Measurements from ENCODE around the gene DNAJB6.

The DNAJB6 gene

DNA sequence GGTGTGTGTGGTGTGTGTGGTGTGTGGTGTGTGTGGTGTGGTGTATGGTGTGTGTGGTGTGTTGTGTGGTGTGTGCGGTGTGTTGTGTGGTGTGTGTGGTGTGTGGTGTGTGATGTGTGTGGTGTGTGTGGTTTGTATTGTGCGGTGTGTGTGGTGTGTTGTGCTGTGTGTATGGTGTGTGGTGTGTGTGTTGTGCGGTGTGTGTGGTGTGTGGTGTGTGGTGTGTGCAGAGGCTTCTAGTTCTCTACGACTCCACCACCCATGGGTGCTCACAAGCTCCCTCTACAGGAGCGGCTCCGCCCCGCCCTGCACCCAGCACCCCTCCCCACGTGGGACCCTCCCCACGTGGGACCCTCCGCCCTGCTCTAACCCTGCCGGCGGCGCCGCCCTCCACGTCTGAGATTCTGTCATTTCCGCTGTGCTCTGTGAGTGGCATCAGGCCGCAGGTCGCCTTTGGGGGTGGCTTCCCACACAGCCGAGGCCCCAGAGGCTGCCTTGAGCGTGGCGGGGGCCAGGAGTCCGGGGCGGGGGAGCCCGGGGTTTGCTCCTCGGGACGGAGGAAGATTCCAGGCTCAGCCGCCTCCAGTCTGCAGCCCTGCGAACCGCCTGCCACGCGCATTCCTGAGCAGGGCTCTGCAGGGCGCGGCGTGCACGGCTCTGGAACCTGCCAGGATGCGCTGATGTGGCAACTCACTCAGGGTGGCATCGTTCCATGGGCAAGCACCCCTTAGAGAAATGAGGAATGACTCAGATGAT, 37.0 kb upstream of the DNAJB6 start:
- Histone ChIP-seq H3K9me3 (ENCODE audit: control insufficient read depth, low read length) (no peaks in the 10 kb centered on the region), H3K36me3 (ENCODE audit: control insufficient read depth, insufficient read depth, low read length) (no peaks in the 10 kb centered on the region), H3K4me1 (ENCODE audit: control insufficient read depth, insufficient read depth, low read length) (no peaks in the 10 kb centered on the region), H3K27ac (ENCODE audit: insufficient read depth, low read depth, low read length, poor library complexity, severe bottlenecking) (no peak overlapping the region), H3K27me3 (ENCODE audit: control insufficient read depth, insufficient read depth, low read length, poor library complexity, severe bottlenecking) (no peaks in the 10 kb centered on the region), H3K4me3 (ENCODE audit: insufficient read depth, low read depth, low read length) (no peak overlapping the region)
- 86 to 88% methylated on average over 37 of the region's 37 CpGs for WGBS, 2 experiments

GRCh38 chr7:157300369-157300825, 36.4 kb upstream of the DNAJB6 start:
- Histone ChIP-seq H3K27me3 (ENCODE audit: control insufficient read depth, insufficient read depth, low read length, poor library complexity, severe bottlenecking) (no peaks in the 10 kb centered on the region), H3K4me1 (ENCODE audit: control insufficient read depth, insufficient read depth, low read length) (no peaks in the 10 kb centered on the region), H3K36me3 (ENCODE audit: control insufficient read depth, insufficient read depth, low read length) (no peaks in the 10 kb centered on the region), H3K4me3 (ENCODE audit: insufficient read depth, low read depth, low read length) (no peak overlapping the region), H3K9me3 (ENCODE audit: control insufficient read depth, low read length) (no peaks in the 10 kb centered on the region), H3K27ac (ENCODE audit: insufficient read depth, low read depth, low read length, poor library complexity, severe bottlenecking) (no peak overlapping the region)
- WGBS, 2 experiments = 92% methylated on average over 29 of the region's 29 CpGs

GRCh38 chr7:157301610-157302120, 35.1 kb upstream of the DNAJB6 start:
- no peak overlapping the region for H3K27ac ChIP-seq (ENCODE audit: insufficient read depth, low read depth, low read length, poor library complexity, severe bottlenecking)
- no peak overlapping the region for H3K4me3 ChIP-seq (ENCODE audit: insufficient read depth, low read depth, low read length)
- H3K4me1 ChIP-seq (ENCODE audit: control insufficient read depth, insufficient read depth, low read length) = no peaks in the 10 kb centered on the region
- 93 to 94% methylated on average over 10 of the region's 10 CpGs for WGBS, 2 experiments
- H3K36me3 ChIP-seq (ENCODE audit: control insufficient read depth, insufficient read depth, low read length) = no peaks in the 10 kb centered on the region
- no peaks in the 10 kb centered on the region for H3K27me3 ChIP-seq (ENCODE audit: control insufficient read depth, insufficient read depth, low read length, poor library complexity, severe bottlenecking)
- no peaks in the 10 kb centered on the region for H3K9me3 ChIP-seq (ENCODE audit: control insufficient read depth, low read length)

DNA sequence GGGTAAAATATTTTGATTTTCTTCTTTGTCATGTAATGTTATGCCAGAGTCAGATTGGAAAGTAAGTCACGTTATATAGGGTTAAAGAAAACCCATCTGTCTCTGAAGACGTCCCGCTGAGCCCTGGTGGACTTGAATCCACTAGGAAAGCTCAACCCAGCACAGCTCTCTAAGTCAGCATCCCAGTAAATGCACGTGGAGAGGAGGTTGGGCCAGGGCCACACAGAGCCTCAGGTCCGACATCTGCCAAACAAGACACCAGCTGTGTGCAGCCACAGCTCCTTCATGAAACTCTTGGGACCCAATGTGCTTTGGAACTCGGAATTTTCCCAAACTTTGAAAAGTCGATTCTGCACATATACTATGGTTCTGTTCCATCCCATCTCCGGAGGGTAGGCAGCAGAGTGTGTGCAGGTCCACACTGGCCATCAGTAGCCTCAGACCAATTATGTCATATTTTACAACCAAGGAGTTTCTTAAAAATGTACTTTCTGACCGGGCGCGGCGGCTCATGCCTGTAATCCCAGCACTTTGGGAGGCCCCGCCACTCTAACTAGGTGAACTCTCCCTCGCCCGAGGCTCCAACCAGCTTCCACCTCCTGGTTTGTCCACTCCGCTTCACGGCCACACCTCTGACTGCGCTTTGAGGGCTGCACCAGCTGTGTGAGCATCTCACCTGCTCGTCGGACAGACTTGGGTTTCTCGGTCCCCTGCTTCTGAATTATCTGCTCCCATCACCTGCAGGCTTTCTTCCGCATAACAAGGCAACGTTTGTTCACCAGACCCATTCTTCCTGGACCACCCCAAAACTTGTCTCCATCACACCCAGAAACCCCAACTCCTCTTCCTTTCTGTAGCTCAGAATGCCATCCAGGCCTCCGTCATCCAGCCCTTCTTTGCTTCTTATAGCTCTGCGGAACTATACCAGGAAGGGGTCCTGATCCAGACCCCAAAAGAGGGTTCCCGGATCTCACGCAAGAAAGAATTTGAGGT, 29.7 kb upstream of the DNAJB6 start:
- 87% methylated on average over 27 of the region's 27 CpGs for WGBS, 2 experiments

DNA sequence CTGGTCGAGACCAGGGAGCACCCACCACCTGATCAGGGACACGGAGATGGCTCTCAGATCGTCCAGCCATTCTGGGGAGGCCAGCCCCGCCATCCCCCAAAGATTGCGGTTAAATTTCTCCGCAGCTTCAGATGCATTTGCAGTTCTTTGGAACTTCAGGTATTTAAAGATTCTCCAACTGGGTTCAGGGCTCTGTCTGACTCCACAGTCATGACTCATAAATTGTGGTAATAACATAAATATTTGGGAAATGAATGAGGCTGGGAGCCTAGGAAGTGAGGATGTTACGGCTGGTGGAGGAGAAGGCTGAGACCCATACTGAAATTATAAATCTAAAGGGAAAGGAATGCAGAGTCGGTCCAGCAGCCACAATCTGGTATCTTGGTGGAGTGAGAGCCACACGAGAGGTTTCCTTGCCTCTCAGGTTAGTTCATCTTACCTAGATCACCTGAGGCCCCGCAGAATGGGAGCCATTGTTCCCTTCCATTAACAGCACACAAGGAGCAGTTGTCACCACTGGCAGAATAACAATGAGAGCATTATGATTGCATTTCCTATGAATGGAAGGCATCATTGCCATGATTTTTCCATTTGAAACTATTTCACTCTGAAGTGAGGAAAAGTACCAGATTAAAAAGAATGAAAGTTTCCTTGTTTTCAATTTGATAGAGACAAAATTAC, 26.7 kb upstream of the DNAJB6 start:
- no peak overlapping the region for H3K4me3 ChIP-seq (ENCODE audit: insufficient read depth, low read depth, low read length)
- 48 to 56% methylated on average over 10 of the region's 10 CpGs for WGBS, 2 experiments
- H3K9me3 ChIP-seq (ENCODE audit: control insufficient read depth, low read length) = no peaks in the 10 kb centered on the region
- H3K27ac ChIP-seq (ENCODE audit: insufficient read depth, low read depth, low read length, poor library complexity, severe bottlenecking) = no peak overlapping the region
- H3K27me3 ChIP-seq (ENCODE audit: control insufficient read depth, insufficient read depth, low read length, poor library complexity, severe bottlenecking) = no peaks in the 10 kb centered on the region
- H3K4me1 ChIP-seq (ENCODE audit: control insufficient read depth, insufficient read depth, low read length) = no peaks in the 10 kb centered on the region
- H3K36me3 ChIP-seq (ENCODE audit: control insufficient read depth, insufficient read depth, low read length) = no peaks in the 10 kb centered on the region

More for the DNA sequence above, 29.7 kb upstream of the DNAJB6 start:
- Histone ChIP-seq H3K27me3 (ENCODE audit: control insufficient read depth, insufficient read depth, low read length, poor library complexity, severe bottlenecking) (no peaks in the 10 kb centered on the region), H3K4me1 (ENCODE audit: control insufficient read depth, insufficient read depth, low read length) (no peaks in the 10 kb centered on the region), H3K27ac (ENCODE audit: insufficient read depth, low read depth, low read length, poor library complexity, severe bottlenecking) (no peak overlapping the region), H3K36me3 (ENCODE audit: control insufficient read depth, insufficient read depth, low read length) (no peaks in the 10 kb centered on the region), H3K4me3 (ENCODE audit: insufficient read depth, low read depth, low read length) (no peak overlapping the region), H3K9me3 (ENCODE audit: control insufficient read depth, low read length) (no peaks in the 10 kb centered on the region)

GRCh38 chr7:157310676-157311185, 26.1 kb upstream of the DNAJB6 start:
- no peak overlapping the region for H3K4me3 ChIP-seq (ENCODE audit: insufficient read depth, low read depth, low read length)
- WGBS, 2 experiments = 62 to 67% methylated on average over 7 of the region's 7 CpGs

GRCh38 chr7:157312941-157313340, 23.9 kb upstream of the DNAJB6 start:
- no peaks in the 10 kb centered on the region for H3K36me3 ChIP-seq (ENCODE audit: control insufficient read depth, insufficient read depth, low read length)
- 91 to 94% methylated on average over 7 of the region's 7 CpGs for WGBS, 2 experiments

More at GRCh38 chr7:157310676-157311185, 26.1 kb upstream of the DNAJB6 start:
- H3K27ac ChIP-seq (ENCODE audit: insufficient read depth, low read depth, low read length, poor library complexity, severe bottlenecking) = no peak overlapping the region
- no peaks in the 10 kb centered on the region for H3K4me1 ChIP-seq (ENCODE audit: control insufficient read depth, insufficient read depth, low read length)
- H3K9me3 ChIP-seq (ENCODE audit: control insufficient read depth, low read length) = no peaks in the 10 kb centered on the region
- H3K36me3 ChIP-seq (ENCODE audit: control insufficient read depth, insufficient read depth, low read length) = no peaks in the 10 kb centered on the region
- no peaks in the 10 kb centered on the region for H3K27me3 ChIP-seq (ENCODE audit: control insufficient read depth, insufficient read depth, low read length, poor library complexity, severe bottlenecking)

DNA sequence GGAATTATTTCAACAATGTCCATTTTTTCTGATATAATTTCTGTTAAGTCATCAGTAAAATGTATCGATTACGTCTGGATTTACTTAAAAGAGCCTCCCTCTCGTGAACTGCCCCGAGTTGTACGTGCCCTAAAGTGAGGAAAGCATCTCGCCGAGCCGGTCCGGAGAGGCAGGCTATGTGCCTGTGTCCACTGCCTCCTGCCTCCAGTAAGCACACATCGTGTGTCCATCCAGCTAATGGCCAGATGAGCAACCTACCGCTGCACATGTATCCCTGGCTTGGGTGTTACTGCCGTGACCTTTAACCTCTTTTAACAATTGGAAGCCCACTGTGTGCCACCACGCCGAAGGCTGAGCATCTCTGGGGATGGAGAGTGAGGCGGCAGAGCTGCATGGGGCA, 23.2 kb upstream of the DNAJB6 start:
- Histone ChIP-seq H3K4me3 (ENCODE audit: insufficient read depth, low read depth, low read length) (no peak overlapping the region), H3K9me3 (ENCODE audit: control insufficient read depth, low read length) (no peaks in the 10 kb centered on the region), H3K4me1 (ENCODE audit: control insufficient read depth, insufficient read depth, low read length) (no peaks in the 10 kb centered on the region), H3K36me3 (ENCODE audit: control insufficient read depth, insufficient read depth, low read length) (no peaks in the 10 kb centered on the region), H3K27ac (ENCODE audit: insufficient read depth, low read depth, low read length, poor library complexity, severe bottlenecking) (no peak overlapping the region), H3K27me3 (ENCODE audit: control insufficient read depth, insufficient read depth, low read length, poor library complexity, severe bottlenecking) (no peaks in the 10 kb centered on the region)
- WGBS, 2 experiments = 92% methylated on average over 15 of the region's 15 CpGs

More at GRCh38 chr7:157312941-157313340, 23.9 kb upstream of the DNAJB6 start:
- no peaks in the 10 kb centered on the region for H3K4me1 ChIP-seq (ENCODE audit: control insufficient read depth, insufficient read depth, low read length)
- H3K4me3 ChIP-seq (ENCODE audit: insufficient read depth, low read depth, low read length) = no peak overlapping the region
- H3K27me3 ChIP-seq (ENCODE audit: control insufficient read depth, insufficient read depth, low read length, poor library complexity, severe bottlenecking) = no peaks in the 10 kb centered on the region
- no peak overlapping the region for H3K27ac ChIP-seq (ENCODE audit: insufficient read depth, low read depth, low read length, poor library complexity, severe bottlenecking)
- H3K9me3 ChIP-seq (ENCODE audit: control insufficient read depth, low read length) = no peaks in the 10 kb centered on the region

DNA sequence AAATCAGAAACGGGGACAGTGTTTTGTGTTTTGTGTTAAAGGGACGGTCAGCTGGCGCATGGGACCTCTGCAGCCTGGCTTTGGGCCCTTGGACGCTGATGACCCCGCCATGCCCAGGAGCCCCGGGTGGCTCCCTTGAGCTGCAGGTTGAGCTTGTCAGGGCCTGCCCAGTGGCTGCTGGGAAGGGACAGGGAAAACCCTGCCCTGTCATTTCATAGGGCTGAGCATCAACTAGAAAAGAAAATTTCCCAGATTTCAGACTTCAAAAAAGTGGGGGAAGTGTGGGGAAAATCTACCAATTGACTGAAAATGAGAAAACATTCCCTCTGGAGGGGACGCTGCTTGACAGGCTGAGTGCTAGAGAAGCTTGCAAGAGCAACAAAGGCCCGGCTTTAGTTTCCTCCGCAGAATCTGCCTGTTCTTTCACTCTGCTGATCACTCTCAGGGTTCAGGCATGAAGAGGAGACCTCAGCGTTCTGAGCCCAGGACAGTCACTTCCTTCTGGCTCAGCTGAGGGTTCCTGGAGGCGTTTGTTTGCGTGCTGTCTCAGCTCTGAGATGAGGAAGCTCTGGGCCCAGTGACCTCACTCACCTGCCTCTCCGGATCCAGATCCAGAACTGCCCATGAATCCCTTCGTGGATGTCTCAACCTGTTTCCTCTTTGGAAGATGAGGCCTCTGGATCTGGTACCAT, 18.6 kb upstream of the DNAJB6 start:
- Histone ChIP-seq H3K27me3 (ENCODE audit: control insufficient read depth, insufficient read depth, low read length, poor library complexity, severe bottlenecking) (no peaks in the 10 kb centered on the region), H3K4me3 (ENCODE audit: insufficient read depth, low read depth, low read length) (no peak overlapping the region), H3K27ac (ENCODE audit: insufficient read depth, low read depth, low read length, poor library complexity, severe bottlenecking) (no peak overlapping the region), H3K4me1 (ENCODE audit: control insufficient read depth, insufficient read depth, low read length) (no peaks in the 10 kb centered on the region), H3K36me3 (ENCODE audit: control insufficient read depth, insufficient read depth, low read length) (no peaks in the 10 kb centered on the region), H3K9me3 (ENCODE audit: control insufficient read depth, low read length) (no peaks in the 10 kb centered on the region)
- WGBS, 2 experiments = 67 to 68% methylated on average over 14 of the region's 14 CpGs
